H54 (cell line): ENCODE results near the gene PLEKHG4.

Experiments
- DNase-seq: peaks from one replicate; pipeline ENCODE4 v3.0.0; 2011; ENCODE audit warnings: low spot score, mixed read lengths; ENCODE audit not compliant: insufficient read length
- FAIRE-seq: peaks from 3 replicates; lab custom pipeline; 2011; peaks lifted over from hg19 to GRCh38; lab: Jason Lieb, UNC
- POLR2A ChIP-seq: IDR thresholded peaks from 2 replicates; pipeline ENCODE4 v1.6.1; 2011; ENCODE audit warnings: low read depth, mild to moderate bottlenecking, low read length

Gene PLEKHG4

DNA sequence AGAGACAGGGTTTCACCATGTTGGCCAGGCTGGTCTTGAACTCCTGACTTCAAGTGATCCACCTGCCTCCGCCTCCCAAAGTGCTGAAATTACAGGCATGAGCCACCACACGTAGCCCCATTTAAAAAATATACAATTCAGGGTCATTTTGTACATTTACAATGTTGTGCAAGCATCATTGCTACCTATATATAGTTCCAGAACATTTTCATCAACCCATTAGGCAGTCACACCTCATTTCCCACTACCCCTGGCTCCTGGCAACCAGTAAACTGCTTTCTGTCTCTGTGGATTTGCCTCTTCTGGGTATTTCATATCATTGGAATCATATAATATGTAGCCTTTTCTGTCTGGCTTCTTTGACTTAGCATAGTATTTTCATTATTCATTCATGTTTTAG, 54.0 kb downstream of the PLEKHG4 start:
- no peak for TF ChIP-seq POLR2A
- no peak for DNase-seq
- FAIRE-seq: no peak

- FAIRE-seq (no peak), DNase-seq (no peak)
- no peak for TF ChIP-seq POLR2A
Observed at GRCh38 chr16:67336116-67336515, 56.8 kb downstream of the PLEKHG4 start.

- DNase-seq: no peak
- no peak for TF ChIP-seq POLR2A
- FAIRE-seq: no peak
Observed at GRCh38 chr16:67336648-67337047, 57.3 kb downstream of the PLEKHG4 start.
